Measurements from ENCODE around the gene FAM240B.

The FAM240B gene

DNA sequence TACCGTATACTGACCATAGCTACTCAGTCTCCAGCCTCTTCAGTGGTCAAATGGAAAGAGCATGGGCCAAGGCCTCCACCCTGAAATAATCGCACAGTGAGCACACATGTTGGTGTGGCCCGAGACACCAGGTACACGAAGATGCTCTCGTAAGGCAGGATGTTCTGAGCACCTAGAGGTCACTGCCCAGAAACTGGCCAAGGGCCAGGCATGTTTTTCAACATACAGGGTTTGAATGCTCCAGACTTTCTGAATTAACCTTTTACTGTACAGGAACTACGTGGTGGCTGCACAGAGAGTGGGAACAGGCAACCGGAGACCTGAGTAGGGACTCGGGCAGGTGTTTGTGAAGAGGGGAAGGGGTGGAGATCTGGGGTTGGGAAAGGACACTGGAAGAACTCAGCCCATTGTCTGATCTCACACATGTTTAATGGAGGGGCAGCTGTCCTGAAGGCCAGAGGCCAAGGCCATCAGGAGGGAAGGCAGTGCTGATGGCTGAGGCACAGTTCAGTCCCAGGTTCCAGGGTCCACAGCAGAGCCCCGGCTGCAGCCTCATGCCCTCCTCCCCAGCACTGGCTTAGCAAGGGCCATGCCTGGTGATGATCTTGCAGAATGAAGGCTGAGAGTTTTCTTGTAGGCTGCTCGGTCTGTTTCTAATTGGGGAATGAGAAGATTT, 51.0 kb downstream of the FAM240B start:
- DNase-seq (ENCODE audit: low read depth): no peak

DNA sequence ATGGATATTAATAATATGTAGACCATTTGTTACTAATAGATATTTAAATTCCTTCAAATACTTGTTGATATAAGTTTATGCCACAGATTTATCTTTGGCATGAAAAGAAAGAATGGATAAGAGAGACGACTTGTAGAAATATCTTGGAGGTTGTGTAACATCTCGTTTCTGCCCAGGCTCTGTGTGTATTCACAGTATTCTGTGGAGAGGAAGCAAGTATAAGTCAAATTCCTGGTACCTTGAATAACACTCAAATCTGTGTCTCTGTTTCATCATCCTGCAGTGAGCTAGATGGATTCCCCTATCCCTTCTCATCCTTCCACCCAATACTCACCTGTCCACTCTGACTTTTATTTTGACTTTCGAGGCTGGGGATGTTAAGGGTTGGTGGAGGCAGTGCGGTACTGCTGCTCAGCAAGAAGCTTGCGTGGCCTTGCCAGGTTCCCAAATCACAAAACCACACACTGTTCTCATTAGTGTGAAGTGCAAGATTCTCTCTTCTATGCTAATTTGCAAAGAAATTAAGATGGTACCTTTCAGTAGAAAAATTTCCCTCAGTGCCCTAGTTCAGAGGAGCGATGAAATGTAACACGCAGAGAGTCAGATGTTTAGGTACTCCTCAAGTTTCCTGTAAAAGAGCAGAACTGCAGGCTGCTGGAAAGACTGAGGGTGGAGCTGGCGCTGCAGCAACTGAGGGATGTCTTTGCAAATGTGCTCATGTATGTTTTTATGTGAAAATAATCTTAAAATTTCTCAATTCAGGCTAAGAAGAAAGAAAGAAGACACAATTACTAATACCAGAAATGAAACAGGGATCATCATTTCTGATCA, 57.0 kb downstream of the FAM240B start:
- no peak for DNase-seq (ENCODE audit: low read depth)

DNA sequence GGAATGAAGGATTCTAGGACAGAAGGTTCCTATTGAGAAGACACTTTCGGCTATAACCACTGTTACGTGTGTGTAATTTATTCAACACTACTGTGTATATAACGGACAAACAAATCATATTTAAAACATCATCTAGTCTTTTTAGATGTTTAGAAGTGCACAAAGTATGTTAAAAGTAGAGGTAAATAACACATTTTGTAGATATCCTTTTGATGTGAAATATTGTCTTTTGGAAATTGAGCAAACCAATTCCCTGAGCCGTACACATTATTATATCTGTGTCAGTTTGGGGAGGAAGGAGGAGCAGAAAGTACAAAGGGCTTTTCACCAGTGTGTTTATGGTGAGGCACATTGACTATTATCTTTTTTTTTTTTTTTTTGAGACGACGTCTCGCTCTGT, 60.4 kb downstream of the FAM240B start:
- DNase-seq (ENCODE audit: low read depth): no peak

DNA sequence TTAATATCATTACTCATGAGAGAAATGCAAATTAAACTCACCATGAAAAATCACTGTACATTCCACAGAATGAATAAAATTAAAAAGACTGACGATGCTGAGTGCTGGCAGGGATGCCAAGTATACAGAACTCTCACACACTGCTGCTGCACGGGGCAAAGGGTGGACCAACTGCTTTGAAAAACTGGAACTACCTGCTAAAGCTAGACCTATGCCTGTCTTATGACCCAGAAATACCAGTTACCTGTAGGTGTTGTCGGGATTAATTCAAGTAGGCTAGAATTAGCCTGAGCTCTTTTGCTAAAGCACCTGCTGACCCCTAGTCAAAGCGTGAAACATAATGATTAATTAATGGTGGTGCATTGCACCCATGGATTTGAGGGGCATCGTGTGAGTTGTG, 63.0 kb downstream of the FAM240B start:
- no peak for DNase-seq (ENCODE audit: low read depth)

DNA sequence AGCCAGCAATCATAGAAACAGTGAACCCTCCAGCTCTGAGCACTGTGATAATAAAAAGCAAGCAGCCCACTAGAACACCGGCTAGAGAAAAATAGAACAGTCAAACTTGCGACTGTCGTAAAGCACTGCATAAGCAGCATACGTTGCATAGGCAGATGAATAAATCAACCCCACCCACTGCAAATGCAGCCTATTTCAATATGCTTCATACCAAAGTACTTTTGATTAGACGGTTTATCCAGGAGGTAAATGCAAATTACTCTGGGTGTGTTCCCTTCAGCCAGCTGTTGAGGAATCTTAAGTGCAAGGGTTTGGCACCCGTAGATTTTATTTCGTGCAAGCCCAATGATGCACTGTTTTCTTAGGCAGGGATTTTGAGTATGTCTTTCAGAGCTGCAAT, 67.4 kb downstream of the FAM240B start:
- DNase-seq (ENCODE audit: low read depth): no peak

DNA sequence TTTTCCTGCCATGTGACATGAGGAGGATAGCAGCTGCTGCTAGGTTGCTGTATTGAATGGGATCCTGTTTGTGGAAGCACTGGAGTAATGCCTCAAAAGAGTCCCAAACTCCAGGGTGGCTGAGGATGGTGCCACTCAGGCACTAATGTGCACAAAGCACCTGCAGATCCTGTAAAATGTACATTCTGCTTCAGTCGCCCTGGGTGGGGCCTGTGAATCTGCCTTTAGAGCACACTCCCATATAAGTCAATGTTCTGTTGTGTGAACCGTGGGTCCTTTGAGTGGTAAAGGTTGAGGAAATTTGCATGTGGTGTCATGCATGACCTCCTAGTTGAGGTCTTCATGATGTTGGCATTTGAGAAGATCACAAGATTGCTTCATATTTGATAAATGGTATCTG, 67.9 kb downstream of the FAM240B start:
- DNase-seq (ENCODE audit: low read depth): no peak

DNA sequence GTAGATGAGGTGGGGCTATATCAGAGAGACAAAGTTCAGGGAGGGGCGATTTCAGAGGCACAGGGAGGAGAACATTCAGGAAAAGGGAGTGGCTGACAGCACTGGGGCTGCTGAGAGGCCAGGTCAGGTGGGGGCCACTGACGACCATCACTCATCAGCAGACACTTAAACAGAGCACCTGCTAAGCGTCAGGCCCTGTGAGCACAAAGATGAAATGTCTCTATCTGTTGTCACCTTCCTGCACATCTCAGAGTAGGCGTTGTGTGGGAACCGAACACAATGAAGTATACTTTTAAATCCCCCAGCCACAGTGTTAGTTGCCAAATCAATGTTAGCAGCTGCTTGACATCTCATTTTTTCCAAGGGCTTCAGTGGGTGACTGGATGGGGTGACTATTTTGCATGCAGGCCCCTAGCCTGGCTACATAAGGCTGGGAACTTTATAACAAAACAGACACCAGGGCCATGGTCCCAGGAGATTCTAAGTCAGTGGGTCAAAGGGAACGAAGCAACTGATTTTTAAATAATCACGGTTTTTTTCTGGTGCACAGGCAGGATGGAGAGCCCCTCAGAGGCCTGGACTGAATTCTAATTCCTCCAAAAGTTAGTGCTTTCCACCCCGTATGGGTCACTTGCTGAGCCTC, 68.4 kb downstream of the FAM240B start:
- DNase-seq (ENCODE audit: low read depth): no peak

DNA sequence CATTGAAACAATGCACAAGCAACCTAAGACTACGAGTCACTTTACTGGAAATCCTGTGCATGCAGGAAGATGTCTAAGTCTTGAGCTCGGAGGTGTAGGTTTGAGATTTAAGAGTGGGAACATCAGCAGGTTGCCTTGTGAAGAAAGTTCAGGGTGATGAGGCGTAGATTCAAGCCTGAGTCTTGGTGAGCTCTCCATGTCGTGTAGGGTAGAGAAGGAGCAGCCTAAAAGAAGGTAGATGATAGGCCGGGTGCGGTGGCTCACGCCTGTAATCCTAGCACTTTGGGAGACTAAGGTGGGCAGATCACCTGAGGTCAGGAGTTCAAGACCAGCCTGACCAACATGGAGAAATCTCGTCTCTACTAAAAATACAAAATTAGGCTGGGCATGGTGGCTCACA, 69.4 kb downstream of the FAM240B start:
- DNase-seq (ENCODE audit: low read depth): no peak

DNA sequence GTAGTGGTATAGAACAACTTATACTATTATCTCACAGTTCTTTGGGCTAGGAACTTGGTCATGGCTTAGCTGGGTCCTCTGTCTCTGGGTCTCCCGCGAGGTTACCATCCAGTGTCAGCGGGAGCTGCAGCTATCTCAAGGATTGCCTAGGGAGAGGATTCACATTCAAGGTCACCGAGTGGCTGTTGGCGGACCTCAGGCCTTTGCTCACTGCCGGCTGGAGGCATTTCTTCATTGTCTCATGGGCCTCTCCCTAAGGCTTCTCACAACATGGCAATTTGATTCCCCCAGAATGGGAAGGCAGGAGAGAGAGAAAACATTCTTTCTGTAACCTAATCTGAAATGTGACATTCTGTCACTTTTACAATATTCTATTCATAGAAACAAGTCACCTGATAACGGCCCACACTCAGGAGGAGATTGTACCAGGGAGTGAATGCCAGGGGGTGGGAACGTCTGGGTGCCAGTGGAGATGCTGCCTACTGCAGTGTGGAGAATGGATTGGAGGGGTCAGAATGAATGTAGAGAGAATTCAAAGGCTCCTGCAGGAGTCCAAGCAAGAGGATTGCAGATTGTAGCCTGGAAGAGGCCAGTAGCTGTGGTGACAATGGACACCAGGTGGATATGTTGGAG, 70.1 kb downstream of the FAM240B start:
- DNase-seq (ENCODE audit: low read depth): no peak

DNA sequence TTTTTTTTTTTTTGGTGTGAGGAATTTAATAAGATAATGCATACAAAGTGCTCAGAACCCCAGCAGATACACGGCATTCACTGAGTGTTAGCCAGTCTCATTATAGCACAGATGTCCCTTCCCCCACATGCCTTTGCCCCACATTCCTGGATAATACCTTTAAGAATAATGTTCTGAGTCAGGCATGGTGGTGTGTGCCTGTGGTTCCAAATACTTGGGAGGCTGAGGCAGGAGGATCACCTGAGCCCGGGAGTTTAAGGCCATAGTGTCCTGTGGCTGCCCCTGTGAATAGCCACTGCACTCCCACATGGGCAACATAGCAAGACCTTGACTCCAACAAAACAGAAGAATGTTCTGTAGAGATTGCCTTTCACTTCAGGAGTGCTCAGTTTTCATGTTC, 75.3 kb downstream of the FAM240B start:
- DNase-seq (ENCODE audit: low read depth): no peak
